Activated CD4-positive, alpha-beta memory T cell treated with anti-CD3 and anti-CD28 coated beads for 36 hours (primary cell): ENCODE data around the gene RRP8. TPM values are rescaled to one million over a fixed set of nuclear protein-coding genes. Genes with fewer than 3 reads are reported as not detected.

Source experiments
- CTCF ChIA-PET: fragments of 350-600 bp; sonication (Branson Sonifier 250); formaldehyde crosslinking; loops from one replicate; lab custom pipeline; 2021; ENCODE audit warnings: antibody characterized with exemption, inconsistent platforms; lab: Charles Lee
- POLR2A ChIA-PET: fragments of 350-600 bp; sonication (Branson Sonifier 250); formaldehyde crosslinking; loops from one replicate; lab custom pipeline; 2021; ENCODE audit warnings: antibody characterized with exemption; lab: Charles Lee
- DNase-seq: peaks from one replicate; pipeline ENCODE4 v3.0.0-alpha.2; 2020
- H3K27ac Mint-ChIP-seq: one replicate; pipeline ENCODE4 v1.8.0; 2021; ENCODE audit warnings: mixed read lengths
- H3K27me3 Mint-ChIP-seq: one replicate; pipeline ENCODE4 v1.8.0; 2021; ENCODE audit warnings: mixed read lengths
- H3K36me3 Mint-ChIP-seq: one replicate; pipeline ENCODE4 v1.8.0; 2021; ENCODE audit warnings: mixed read lengths
- H3K4me1 Mint-ChIP-seq: one replicate; pipeline ENCODE4 v1.8.0; 2021; ENCODE audit warnings: low read depth, mixed read lengths
- H3K4me3 Mint-ChIP-seq: one replicate; pipeline ENCODE4 v1.8.0; 2021; ENCODE audit warnings: mild to moderate bottlenecking, mixed read lengths
- H3K9me3 Mint-ChIP-seq: one replicate; pipeline ENCODE4 v1.8.0; 2021; ENCODE audit warnings: mixed read lengths
- intact Hi-C: fragments of 100-400 bp; cut with micrococcal nuclease; formaldehyde crosslinking; loops from one replicate; pipeline ENCODE4 v1.15.1; 2023
- total RNA-seq, 2 experiments: library from RNA; stranded (reverse); gene quantifications; one replicate each; pipeline ENCODE4 v1.2.3, GENCODE V29; 2021

Gene RRP8
- total RNA-seq, 2 experiments from 2014 or later: 34.9 to 37.5 TPM

DNA sequence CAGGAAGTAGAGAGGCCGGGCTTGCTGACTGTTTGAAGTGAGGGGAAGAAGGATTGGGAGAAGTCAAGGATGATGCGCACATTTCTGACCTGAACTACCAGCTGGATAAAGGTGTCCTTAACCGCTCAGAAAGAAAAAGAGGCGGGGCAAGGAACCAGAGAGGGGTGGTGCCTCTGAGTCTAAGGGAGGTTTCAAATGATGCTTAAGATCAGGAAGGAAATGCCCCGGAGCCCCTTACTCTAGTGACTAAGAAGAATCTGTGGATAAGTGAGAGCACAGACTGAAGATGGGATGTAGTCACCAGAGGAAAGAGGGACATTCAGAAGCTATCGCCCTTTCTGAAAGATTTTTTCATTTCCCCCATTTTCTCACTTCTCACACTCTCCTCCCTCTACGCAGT is 39.5 kb upstream of the RRP8 start:
- Mint-ChIP-seq H3K27ac (no peak overlapping the region), H3K4me1 (no peaks in the 10 kb centered on the region), H3K27me3 (no peaks in the 10 kb centered on the region), H3K9me3 (no peaks in the 10 kb centered on the region), H3K36me3 (no peaks in the 10 kb centered on the region), H3K4me3 (no peak overlapping the region)
- ChIA-PET POLR2A (interaction anchor here (1.2 to 1.6 kb wide), 2 partner anchors 21 to 24 kb away, joined by 3 to 6 read pairs; partner anchors contain the start of gene TPP1), CTCF (interaction anchor here (1.4 kb wide), 1 partner anchor 24 kb away, joined by 4 read pairs; no protein-coding TSS in a partner anchor)
- DNase-seq: no peak
- intact Hi-C loops: no loop called here

DNA sequence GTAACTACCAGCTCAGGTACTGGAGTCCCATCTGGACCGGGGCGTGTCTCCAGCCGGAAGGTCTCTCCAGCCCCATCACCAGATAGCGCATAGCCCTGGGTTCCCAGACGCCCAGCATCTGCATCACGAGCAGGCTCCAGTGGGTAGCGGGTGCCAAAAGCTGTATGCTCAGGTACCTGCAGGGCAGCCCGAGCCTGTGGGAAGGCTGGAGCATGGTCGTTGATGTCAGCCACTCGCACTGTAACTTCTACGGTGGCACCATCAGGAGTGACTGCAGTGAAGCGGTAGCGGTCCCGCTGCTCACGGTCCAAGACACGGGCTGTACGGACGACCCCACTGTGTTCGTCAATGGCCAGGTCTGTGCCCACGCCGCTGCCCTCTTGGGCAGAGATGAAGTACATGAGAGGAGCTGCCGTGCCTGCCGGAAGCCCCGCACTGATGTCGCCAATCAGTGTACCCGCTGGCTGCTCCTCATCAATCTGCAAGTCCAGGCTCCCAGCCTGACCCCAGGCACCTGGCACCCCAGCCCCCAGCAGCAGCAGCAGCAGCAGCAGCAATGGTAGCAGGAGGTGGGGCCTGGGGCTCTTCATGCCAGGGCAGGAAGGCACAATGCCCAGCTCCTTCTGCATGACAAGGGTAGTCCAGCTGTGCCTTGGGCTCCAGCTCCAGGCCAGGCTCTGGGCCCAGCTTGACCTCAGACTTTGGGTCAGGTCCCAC is 37.7 kb upstream of the RRP8 start:
- ChIA-PET CTCF (no interaction called here), POLR2A (no interaction called here)
- H3K36me3 Mint-ChIP-seq: no peaks in the 10 kb centered on the region
- no peak for DNase-seq
- H3K27me3 Mint-ChIP-seq: no peaks in the 10 kb centered on the region
- no peaks in the 10 kb centered on the region for H3K4me1 Mint-ChIP-seq
- no peak overlapping the region for H3K4me3 Mint-ChIP-seq
- no peak overlapping the region for H3K27ac Mint-ChIP-seq
- no peaks in the 10 kb centered on the region for H3K9me3 Mint-ChIP-seq
- intact Hi-C loops: no loop called here

DNA sequence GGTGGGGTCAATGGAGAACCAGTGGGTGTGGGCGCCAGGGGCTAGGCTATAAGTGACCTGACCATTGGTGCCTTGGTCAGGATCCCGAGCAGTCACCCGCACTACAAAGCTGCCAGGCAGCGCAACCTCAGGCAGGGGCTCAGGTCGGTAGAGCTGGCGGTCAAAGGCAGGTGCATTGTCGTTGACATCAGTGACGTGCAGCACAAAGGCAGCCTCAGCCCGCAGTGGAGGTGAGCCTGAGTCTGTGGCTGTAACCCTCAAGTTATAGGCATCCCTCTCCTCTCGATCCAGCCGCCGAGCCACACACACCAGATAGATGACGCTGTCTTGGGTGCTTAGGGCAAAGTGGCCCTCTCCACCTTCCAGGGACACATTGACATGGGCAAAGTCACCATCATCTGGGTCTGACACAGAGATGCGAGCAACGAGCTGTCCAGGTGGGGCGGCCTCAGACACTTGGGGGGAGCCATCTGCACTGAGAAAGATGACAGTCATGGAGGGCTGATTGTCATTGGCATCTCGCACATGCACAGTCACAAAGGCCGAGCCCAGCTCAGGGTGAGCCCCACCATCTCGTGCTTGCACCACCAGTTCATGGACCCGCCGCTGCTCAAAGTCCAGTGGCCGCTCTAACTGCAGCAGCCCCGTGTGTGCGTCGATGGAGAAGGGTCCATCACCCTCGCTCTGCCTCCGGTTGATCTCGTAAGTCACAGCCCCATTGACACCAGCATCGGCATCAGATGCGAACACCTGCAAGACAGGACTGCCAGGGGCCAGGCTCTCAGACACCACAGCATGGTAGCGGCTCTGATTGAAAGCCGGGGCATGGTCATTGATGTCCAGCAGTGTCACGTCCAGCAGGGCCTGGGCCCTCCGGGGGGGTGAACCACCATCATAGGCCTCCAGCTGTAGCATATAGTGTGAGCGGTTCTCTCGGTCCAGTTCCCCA is 36.9 kb upstream of the RRP8 start:
- no peak overlapping the region for H3K27ac Mint-ChIP-seq
- H3K4me3 Mint-ChIP-seq: no peak overlapping the region
- POLR2A ChIA-PET: no interaction called here
- H3K27me3 Mint-ChIP-seq: no peaks in the 10 kb centered on the region
- H3K4me1 Mint-ChIP-seq: no peaks in the 10 kb centered on the region
- intact Hi-C loops: no loop called here
- H3K36me3 Mint-ChIP-seq: no peaks in the 10 kb centered on the region
- no peaks in the 10 kb centered on the region for H3K9me3 Mint-ChIP-seq
- DNase-seq: no peak
- CTCF ChIA-PET: interaction anchor here (1.1 to 1.5 kb wide), 2 partner anchors 8 to 27 kb away, joined by 3 to 4 read pairs; no protein-coding TSS in a partner anchor

DNA sequence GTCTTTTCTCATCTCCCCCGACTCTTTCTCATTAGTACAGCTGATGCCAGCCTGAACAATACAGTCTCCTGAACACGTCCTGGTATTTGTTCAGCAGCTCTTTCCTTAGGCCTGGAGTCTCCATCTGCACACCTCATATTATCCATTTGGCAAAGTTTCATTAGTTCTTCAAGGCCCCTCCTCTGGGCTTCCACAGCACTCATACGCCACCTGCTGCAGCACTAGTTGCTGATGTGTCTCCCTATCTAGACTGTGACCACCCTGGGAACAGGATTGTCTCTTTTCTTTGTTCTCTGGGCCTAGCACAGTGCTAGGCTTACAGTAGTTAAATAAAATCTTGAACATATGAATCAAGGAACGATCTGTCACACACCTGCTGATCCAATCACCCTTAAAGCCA is 35.0 kb upstream of the RRP8 start:
- intact Hi-C loops: no loop called here
- no peak overlapping the region for H3K4me3 Mint-ChIP-seq
- DNase-seq: no peak
- ChIA-PET CTCF (interaction anchor here (1.5 kb wide), 1 partner anchor 10 kb away, joined by 4 read pairs; no protein-coding TSS in a partner anchor), POLR2A (no interaction called here)
- H3K4me1 Mint-ChIP-seq: no peaks in the 10 kb centered on the region
- no peaks in the 10 kb centered on the region for H3K9me3 Mint-ChIP-seq
- H3K36me3 Mint-ChIP-seq: no peaks in the 10 kb centered on the region
- no peaks in the 10 kb centered on the region for H3K27me3 Mint-ChIP-seq
- H3K27ac Mint-ChIP-seq: no peak overlapping the region

DNA sequence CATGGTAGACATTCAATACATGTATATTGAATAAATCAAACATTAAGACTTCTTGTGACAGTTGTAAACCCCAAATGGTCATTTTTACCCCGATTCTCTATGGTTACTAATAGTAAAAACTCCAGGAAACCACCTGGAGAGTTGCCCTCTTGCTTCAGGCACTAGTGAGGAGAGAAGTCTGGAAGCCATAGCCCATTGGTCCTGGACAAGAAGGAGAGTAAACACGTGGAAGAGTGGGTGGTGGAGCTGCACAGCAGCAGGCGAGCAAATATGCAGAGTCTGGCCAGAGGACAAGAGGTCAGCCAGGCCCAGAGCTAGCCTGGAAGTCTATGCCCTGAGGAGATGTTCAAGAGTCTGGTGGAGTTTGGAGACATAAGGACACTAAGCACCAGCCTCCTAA is 34.5 kb upstream of the RRP8 start:
- intact Hi-C loops: no loop called here
- Mint-ChIP-seq H3K4me1 (no peaks in the 10 kb centered on the region), H3K4me3 (no peak overlapping the region), H3K9me3 (no peaks in the 10 kb centered on the region), H3K36me3 (no peaks in the 10 kb centered on the region), H3K27me3 (no peaks in the 10 kb centered on the region), H3K27ac (no peak overlapping the region)
- DNase-seq: no peak
- POLR2A ChIA-PET: no interaction called here
- CTCF ChIA-PET: interaction anchor here (1.0 kb wide), 1 partner anchor 107 kb away, joined by 3 read pairs; no protein-coding TSS in a partner anchor

DNA sequence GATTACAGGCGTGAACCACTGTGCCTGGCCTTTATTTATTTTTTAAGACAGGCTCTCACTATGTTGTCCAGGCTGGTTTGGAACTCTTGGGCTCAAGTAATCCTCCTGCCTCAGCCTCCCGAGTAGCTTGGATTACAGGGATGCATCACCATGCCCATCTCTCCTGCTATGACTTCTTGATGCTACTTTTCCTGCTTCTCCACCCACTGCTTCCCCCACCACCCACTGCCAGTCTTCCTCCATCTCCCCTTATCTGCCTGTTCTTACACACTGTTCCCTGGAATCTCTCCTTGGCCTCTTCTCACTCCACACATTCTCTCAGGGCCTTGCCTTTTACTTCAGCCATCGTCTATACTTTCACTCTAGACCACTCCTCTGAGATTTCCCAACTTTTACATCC is 33.1 kb upstream of the RRP8 start:
- no peak overlapping the region for H3K4me3 Mint-ChIP-seq
- no peaks in the 10 kb centered on the region for H3K4me1 Mint-ChIP-seq
- CTCF ChIA-PET: interaction anchor here (0.8 kb wide), 1 partner anchor 44 kb away, joined by 5 read pairs; no protein-coding TSS in a partner anchor
- H3K27me3 Mint-ChIP-seq: no peaks in the 10 kb centered on the region
- no peaks in the 10 kb centered on the region for H3K36me3 Mint-ChIP-seq
- intact Hi-C loops: no loop called here
- H3K9me3 Mint-ChIP-seq: no peaks in the 10 kb centered on the region
- no peak for DNase-seq
- POLR2A ChIA-PET: no interaction called here
- H3K27ac Mint-ChIP-seq: no peak overlapping the region

DNA sequence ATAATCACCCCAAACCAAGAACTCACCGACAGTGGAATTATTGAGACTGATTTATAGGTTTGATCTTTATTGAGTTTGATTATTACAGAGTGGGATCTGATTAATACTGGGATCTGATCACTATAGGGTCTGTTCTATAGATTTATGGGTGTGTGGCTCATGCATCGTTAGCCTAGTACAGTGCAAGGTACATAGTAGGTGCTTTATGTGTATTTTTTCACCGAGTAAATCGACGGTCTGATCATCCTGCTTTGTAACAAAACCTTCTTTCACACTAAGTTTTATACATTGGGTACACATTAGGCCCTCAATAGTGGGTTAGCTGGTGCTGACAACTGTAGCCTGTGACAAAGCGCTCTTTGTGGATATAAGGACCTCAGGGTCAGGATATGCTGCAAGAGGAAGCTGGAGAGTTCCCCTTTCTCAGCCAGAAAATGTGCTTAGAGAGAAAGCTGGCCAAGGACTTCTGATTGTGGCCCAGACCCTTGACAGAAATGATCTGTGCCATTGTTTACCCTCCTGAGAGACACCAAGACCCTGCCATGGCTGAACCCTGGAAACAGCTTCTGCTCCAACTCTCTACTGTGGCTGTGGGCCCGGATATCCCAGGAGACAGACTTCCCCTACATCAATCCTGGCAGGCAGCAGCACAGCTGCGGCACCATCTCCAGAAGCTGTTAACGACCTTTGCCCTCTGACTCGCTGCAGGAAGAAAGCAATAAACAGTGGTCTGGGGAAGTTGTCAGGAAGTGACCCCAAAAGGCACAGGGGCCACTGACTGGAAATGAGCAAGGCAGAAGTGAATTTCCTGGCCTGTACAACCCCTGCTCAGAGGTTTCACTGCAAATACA is 31.9 kb upstream of the RRP8 start:
- no peak overlapping the region for H3K27ac Mint-ChIP-seq
- H3K9me3 Mint-ChIP-seq: no peaks in the 10 kb centered on the region
- peaks cover 1% of the 10 kb centered on the region for H3K36me3 Mint-ChIP-seq
- no peaks in the 10 kb centered on the region for H3K4me1 Mint-ChIP-seq
- CTCF ChIA-PET: no interaction called here
- intact Hi-C loops: no loop called here
- H3K27me3 Mint-ChIP-seq: no peaks in the 10 kb centered on the region
- no peak overlapping the region for H3K4me3 Mint-ChIP-seq
- DNase-seq: no peak
- POLR2A ChIA-PET: no interaction called here

DNA sequence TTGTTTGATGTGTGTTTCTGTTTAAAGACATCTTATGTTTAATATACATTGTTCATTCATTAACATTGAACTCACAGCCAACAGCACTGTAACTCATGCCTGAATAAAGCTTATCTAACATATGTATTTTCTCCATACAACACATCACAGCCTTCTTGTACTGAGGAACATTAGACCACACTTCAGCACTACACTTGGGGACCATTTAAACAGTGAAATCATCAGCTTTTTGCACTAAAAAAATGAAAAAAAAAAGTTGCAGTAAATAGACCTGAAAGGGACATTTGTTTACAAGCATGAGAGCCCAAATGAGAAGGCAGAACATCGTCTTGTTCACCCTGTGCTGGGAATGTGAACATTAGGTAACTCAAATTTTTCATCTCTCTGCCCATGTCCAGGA is 31.1 kb upstream of the RRP8 start:
- DNase-seq: no peak
- no peaks in the 10 kb centered on the region for H3K9me3 Mint-ChIP-seq
- intact Hi-C loops: no loop called here
- no peaks in the 10 kb centered on the region for H3K27me3 Mint-ChIP-seq
- CTCF ChIA-PET: no interaction called here
- H3K27ac Mint-ChIP-seq: no peak overlapping the region
- H3K4me1 Mint-ChIP-seq: no peaks in the 10 kb centered on the region
- POLR2A ChIA-PET: no interaction called here
- no peak overlapping the region for H3K4me3 Mint-ChIP-seq
- peaks cover 1% of the 10 kb centered on the region for H3K36me3 Mint-ChIP-seq

DNA sequence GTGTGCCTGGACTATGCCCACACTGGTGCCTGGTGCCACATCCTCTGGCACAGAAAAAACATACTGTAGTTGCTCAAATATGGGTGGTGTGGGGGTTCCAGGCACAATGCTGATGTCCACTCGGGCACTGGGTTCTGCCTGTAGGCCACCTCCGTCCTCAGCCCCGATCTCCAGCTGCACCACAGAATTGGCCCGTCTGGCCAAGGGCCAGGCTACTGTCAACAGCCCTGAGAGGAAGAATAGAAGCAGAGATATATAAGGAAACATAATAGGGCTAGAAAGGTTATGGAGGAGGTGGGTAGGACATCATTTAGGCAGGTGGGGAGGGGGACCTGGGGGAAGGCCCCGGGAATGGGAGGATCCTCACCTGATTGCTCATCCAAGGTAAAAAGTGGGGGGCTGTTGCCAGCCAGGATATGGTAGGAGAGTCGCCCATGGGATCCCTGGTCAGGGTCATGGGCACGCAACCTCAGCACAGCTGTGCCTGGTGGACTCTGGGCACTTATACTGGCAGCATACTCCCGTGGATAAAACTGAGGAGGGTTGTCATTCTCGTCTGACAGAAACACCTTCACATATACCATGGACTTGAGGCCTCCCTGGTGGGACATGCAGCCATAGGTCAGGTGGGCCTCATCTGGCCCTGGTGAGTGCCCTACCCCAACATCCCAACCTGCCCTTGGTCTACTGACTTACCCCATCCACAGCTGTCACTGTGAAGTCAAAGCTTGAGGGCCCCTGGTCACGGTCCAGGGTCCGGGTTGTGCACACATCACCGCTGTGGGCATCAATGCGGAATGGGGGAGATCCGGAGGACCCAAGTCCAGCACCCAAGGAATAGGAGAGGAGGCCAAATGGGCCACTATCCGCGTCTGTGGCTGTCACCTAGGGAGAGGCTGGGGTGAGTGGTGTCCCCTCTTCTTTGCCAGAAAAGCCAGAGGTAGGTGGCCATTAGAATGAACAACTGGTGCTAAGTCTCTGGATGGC is 30.3 kb upstream of the RRP8 start:
- H3K4me3 Mint-ChIP-seq: no peak overlapping the region
- ChIA-PET POLR2A (no interaction called here), CTCF (interaction anchor here (0.5 kb wide), 1 partner anchor 34 kb away, joined by 3 read pairs; no protein-coding TSS in a partner anchor)
- DNase-seq: no peak
- H3K36me3 Mint-ChIP-seq: peaks cover 1% of the 10 kb centered on the region
- H3K9me3 Mint-ChIP-seq: no peaks in the 10 kb centered on the region
- no peak overlapping the region for H3K27ac Mint-ChIP-seq
- intact Hi-C loops: no loop called here
- H3K4me1 Mint-ChIP-seq: no peaks in the 10 kb centered on the region
- no peaks in the 10 kb centered on the region for H3K27me3 Mint-ChIP-seq

DNA sequence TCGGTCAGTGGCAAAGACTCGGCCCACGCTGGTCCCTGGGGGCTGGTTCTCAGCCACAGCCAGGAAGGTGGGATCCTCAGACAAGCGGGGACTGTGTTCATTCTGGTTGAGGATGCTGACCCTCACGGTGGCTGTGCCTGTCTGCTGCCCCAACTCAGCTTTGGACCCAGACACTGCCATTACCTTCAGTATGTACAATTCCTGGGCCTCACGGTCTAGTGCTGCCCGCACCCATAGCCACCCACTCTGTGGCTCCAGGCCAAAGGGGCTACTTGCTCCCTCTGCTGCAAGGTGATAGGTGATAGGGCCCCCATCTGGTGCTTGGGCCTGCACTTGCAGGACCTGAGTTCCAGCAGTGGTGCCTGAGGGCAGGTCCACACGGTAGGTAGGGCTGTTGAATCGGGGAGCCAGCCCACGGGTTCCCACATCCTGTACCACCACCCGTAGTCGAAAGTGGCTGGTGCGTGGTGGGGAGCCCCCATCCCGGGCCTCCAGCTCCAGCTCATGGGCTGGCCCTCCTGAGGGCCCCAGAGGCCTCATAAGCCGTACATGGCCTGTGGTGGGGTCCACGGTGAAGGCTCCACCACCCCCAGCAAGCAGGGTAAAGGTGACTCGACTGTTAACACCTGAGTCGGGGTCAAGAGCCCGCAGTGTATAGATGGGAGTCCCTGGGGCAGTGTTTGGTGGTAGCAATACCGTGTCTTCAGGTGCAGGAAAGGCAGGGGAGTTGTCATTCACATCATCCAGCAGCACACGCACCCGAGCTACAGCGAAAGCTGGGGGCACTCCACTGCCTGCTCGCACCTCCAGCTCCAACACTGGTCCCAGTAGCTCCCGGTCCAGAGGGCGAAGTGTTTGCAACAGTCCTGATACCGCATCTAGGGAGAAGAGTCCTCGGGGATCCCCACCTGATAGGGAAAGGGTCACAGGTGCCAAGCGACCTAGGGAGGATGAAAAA is 29.0 kb upstream of the RRP8 start:
- CTCF ChIA-PET: interaction anchor here (0.5 kb wide), 1 partner anchor 35 kb away, joined by 3 read pairs; no protein-coding TSS in a partner anchor
- DNase-seq: peak; percentile 28
- no peak overlapping the region for H3K4me3 Mint-ChIP-seq
- H3K27ac Mint-ChIP-seq: no peak overlapping the region
- peaks cover 1% of the 10 kb centered on the region for H3K36me3 Mint-ChIP-seq
- POLR2A ChIA-PET: interaction anchor here (1.0 kb wide), 1 partner anchor 11 kb away, joined by 3 read pairs; no protein-coding TSS in a partner anchor
- H3K27me3 Mint-ChIP-seq: no peaks in the 10 kb centered on the region
- intact Hi-C loops: no loop called here
- H3K9me3 Mint-ChIP-seq: no peaks in the 10 kb centered on the region
- peaks cover 10% of the 10 kb centered on the region for H3K4me1 Mint-ChIP-seq
